SH-SY5Y (cell line): Measurements from ENCODE around the gene RFTN2.

ENCODE experiments used
- GATA2 ChIP-seq: IDR thresholded peaks from 2 replicates; pipeline ENCODE4 v1.6.1; 2011; ENCODE audit warnings: mild to moderate bottlenecking, low read depth, low read length
- GATA3 ChIP-seq: IDR thresholded peaks from 2 replicates; pipeline ENCODE4 v1.6.1; 2011; ENCODE audit warnings: low read depth, mild to moderate bottlenecking, low read length, moderate library complexity

GRCh38 chr2:197675246-197675645, at the start of gene RFTN2:
- TF ChIP-seq GATA2 (no peak), GATA3 (no peak)
